GOT3 (cell line): ENCODE results near the gene PARP1.

ENCODE experiments used
- DNase-seq: peaks from one replicate; lab custom pipeline; 2025; ENCODE audit warnings: mixed read lengths; lab: John Stamatoyannopoulos, UW

PARP1 gene

DNA sequence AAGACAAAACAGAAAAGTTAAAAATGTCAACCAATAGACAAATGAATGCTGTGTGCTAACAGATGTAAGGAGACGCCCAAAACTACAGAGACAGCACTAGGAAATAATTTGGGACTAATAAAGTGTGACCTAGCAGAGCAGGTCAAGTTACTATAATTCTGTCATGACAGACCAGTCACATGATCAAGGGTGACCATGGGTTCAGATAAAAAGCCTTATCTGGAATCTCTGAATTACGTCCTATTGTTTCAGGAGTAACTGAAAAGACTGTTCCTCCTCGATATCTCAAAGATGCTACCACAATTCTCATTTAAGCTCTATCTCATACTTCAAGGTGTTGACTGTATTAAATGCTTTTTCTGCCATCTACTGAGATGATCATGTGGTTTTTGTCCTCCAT is 31.6 kb downstream of the PARP1 start:
- no peak for DNase-seq

- no peak for DNase-seq
Observed at GRCh38 chr1:226373376-226373775, 34.5 kb downstream of the PARP1 start.

GRCh38 chr1:226372885-226373284 is 35.0 kb downstream of the PARP1 start:
- no peak for DNase-seq

DNA sequence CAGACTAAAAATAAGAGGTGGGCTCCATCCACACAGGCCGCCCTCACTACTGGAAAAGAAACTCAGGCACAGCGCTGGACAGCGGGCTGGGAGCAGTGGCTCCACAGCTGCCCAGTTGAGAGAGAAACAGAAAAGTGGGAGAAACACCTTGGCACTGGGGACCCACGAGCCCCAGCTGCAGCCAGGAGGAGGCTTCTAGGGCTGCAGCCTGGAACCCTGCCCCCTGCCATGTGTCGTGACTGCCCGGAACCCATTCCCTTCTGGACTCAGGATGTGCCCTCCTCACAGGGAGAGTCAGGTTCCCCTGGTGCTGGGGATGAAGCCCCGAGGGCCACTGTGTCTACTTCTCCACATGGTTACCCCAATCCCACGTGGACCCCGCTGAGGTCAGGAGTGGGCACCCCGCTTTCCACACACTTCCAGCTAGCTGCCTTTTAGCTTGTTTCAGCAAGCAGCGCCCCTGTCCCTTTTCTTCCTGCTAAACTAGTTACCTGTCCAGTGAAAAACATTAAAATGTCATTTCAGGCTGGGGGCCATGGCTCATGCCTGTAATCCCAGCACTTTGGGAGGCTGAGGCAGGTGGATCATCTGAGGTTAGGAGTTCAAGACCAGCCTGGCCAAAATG is 35.9 kb downstream of the PARP1 start:
- DNase-seq: no peak

DNA sequence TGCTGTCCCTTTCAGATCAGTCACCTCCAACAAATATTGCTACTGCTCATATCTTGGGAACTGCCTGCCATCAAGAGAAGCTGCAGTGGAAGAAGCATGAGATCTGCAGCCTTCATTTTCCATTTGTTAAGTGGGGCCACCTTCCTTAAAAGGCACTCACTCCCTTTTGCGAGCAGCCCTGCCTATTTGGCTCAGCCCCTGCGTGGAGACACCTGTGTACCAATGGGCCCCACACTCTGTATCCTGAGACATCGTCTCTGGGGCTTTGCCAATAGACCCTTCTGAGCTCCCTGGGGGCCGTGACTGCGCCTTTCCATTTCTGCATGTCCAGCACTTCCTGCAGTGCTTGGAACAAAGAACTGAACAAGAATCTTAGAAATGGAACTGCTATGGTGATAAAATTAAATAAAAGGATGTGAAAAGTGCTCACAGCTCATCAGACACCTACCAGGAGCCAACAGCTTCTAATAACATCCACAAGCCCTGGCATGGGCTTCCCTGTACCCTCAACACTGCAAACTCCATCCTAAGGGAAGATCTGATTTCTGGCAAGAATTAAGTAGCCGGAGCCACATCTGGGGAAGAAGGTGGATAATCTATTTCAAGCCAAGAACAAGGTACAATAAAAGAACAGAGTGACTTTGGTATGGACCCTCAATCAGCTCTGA is 36.7 kb downstream of the PARP1 start:
- DNase-seq: no peak

- DNase-seq: no peak
Observed at GRCh38 chr1:226370144-226370923, 37.6 kb downstream of the PARP1 start.

- no peak for DNase-seq
Observed at GRCh38 chr1:226369110-226369509, 38.8 kb downstream of the PARP1 start.

DNA sequence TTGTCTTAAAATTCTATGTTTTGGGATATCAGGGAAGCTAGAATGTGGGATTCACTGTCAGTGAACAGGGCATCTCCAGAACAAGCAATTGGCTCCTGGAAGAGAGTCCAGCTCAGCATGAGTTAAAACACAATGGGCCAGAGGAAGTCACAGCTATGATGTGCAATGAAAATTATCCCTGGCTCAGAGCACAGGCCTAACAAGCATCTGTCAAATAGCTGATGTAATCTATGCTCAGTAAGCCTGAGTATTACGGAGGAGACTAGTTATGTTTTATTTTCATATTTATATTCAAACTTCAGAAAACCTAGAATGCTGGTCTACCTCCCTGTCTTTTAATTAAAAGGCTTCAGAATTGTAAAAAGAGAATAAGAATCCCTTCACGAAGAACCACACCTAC is 41.6 kb downstream of the PARP1 start:
- DNase-seq: no peak

DNA sequence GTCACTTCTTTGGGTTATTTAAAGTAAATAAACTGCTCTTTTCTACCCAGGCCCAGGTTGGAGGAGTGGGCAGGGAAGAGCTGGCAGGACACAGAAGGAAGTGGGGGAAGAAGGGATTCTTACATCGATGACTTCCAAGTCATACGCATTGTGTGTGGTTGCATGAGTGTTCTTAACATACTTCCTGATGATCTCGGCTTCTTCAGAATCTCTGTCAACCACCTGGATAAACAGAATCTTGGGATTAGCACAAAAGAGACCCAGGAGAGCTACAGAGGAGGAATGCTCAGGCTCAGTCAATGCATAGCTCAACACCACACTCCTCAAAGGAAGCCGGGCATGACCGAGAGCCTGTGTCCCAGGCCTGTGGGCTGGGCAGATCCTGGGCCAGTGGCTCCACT is 42.1 kb downstream of the PARP1 start:
- no peak for DNase-seq

DNA sequence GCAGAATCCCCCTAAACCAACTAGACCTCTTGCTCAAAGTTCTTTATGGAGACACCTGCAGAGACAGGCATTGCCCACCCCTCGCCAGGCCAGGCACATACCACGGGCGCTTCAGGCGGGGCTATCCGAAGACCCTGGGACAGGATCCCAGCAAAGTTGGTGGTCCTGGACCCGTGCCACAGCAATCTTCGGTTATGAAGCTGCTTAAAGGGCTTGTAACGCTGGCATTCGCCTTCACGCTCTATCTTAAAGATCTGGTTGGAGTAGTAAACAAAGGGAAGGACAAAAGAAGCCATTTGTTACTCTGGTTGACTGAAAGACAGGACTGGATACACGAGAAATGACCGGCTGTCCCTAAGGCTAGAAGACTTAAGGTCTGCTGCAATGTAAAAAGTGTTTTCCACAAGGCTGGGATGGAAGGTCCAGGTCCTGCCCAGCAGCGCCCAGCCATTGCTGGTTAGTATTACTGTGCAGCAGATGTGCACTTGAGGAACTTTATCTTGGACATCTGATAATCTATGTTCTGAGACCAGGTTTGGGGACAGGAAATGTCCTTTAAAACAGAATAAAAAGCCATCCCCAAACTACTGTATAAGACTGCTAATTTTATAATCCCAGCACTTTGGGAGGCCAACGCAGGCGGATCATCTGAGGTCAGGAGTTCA is 42.9 kb downstream of the PARP1 start:
- no peak for DNase-seq

DNA sequence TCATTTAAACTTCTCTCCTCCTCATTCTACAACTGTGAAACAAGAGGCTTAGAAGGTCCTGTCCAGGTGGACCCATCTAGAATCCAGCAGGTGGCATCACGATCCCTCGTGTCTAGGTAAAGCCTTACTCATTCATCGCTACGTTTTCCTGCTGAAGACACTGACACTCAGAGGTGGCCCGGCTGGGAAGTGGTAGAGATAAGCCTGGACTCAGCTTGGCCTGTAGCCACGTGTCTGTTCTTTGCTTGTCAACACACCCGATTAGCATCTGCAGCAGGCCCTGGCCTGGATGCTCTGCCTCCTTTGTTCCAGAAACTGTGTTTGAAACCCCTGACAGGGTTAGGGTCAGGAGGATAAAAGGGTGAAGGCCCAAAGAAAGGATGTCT is 43.4 kb downstream of the PARP1 start:
- no peak for DNase-seq

- DNase-seq: no peak
Observed at GRCh38 chr1:226363801-226364513, 43.9 kb downstream of the PARP1 start.

GRCh38 chr1:226362891-226363447 is 44.9 kb downstream of the PARP1 start:
- no peak for DNase-seq

GRCh38 chr1:226362361-226362760 is 45.5 kb downstream of the PARP1 start:
- no peak for DNase-seq

GRCh38 chr1:226360106-226360746 is 47.7 kb downstream of the PARP1 start:
- no peak for DNase-seq

- no peak for DNase-seq
Observed at GRCh38 chr1:226357416-226357815, 50.5 kb downstream of the PARP1 start.

- DNase-seq: no peak
Observed at GRCh38 chr1:226355669-226356551, 52.0 kb downstream of the PARP1 start.

GRCh38 chr1:226355016-226355415 is 52.9 kb downstream of the PARP1 start:
- no peak for DNase-seq

DNA sequence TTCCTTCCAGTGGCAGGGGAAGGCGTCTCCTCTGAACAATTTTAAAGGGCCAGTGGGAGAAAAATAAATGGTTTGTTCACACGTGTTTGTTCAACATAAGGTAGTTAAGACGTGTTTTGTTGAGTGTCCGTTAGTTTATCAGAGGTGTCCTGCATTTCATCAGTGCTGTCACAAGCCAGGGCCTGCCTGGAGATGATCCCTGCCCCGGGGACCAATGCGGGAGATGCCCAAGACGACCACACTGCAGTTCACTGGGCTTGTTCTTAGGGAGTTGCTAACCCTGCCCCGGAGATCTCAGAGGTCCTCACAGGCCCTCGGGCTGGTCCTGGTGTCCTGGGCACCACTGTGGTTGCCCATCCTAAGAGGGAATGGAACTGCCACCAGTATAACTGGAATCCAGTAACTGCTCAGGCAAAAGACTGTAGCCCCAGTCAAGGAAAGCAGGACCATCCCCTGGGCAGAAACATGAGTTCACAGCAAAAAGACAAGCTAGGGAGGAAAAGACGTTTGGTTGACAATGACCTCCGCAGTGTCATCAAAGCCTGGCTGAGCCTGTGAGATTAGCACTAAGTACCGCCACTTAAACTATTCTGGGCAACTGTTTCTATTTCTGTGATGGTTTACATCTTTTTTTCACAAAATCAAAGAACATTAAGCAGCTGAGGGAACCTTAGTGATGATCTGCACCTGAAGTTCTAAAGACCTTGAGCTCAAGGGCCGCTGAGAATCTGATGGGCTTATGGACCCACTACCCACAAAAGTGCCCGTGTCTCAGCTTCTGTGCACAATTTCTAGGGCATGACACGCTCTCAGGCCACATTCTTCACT is 54.0 kb downstream of the PARP1 start:
- DNase-seq: no peak
